ENCODE measurements around the gene ZNF750.

Gene ZNF750

GRCh38 chr17:82839617-82840292, at the start of gene ZNF750:
Gene ZNF750, minus strand, starts transcription at chr17:82840022. Its CDS starts 7,568 bp downstream, at chr17:82832454.
- no peak for DNase-seq (ENCODE audit: low read depth)

GRCh38 chr17:82888583-82889495, 49.0 kb upstream of the ZNF750 start:
- DNase-seq (ENCODE audit: low read depth), result no peak

DNA sequence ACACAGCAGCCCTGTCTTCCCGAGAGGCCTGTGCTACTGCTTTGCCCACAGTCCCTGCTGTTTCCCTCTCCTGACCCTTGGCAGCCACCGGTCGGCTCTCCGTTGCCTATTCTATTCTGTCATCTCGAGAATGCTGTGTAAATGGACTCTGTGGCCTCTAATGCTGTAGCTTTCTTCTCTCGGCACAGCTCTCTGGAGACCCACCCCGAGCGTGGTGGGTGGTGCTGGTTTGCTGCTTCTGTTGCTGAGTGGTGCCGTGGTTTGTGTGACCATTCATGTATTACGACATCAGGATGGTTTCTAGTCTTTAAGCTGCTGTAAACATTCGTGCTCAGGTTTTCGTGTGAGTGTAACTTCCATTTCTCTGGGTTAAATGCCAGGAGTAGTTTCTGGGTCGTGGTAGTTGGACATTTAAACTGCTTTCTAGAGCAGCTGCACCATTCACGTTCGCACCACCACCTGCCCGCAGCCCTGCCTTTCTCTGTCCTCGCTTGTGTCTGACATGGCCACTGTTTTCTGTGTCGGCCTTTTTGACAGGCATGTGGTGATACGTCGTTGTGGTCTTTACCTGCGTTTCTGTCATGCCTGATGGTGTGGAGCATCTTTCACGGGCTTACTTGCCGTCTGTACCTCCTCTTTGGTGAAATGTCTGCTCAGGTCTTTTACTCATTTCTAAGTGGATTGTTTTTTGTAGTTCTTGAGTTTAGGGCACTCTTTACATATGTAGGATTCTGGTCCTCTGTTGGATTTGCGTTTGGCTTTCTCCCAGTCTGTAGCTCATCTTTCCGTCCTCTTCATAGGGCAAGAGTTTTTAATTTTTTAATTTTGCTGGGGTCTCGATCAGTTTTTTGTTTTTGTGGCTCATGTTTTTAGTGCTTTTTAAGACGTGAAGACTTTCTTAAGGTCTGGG, 47.7 kb upstream of the ZNF750 start:
- DNase-seq (ENCODE audit: low read depth), result no peak

DNA sequence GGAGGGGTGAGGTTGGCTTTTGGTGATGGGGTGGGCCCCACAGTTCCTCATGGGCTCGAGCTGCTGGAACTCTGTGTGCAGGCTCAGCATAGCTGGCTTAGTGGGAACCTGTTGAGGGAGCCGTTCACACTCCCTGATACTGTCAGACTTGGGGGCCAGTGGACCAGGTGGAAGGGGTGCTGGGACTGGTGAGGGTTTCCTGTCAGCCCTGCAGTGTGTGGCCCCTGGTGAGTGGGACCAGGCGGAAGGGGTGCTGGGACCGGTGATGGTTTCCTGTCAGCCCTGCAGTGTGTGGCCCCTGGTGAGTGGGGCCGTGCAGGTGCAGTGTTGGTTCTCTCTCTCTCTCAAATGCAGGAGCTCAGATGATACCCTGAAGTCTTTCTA, 45.1 kb upstream of the ZNF750 start:
- DNase-seq (ENCODE audit: low read depth), result no peak

GRCh38 chr17:82884341-82884969, 44.6 kb upstream of the ZNF750 start:
- no peak for DNase-seq (ENCODE audit: low read depth)

DNA sequence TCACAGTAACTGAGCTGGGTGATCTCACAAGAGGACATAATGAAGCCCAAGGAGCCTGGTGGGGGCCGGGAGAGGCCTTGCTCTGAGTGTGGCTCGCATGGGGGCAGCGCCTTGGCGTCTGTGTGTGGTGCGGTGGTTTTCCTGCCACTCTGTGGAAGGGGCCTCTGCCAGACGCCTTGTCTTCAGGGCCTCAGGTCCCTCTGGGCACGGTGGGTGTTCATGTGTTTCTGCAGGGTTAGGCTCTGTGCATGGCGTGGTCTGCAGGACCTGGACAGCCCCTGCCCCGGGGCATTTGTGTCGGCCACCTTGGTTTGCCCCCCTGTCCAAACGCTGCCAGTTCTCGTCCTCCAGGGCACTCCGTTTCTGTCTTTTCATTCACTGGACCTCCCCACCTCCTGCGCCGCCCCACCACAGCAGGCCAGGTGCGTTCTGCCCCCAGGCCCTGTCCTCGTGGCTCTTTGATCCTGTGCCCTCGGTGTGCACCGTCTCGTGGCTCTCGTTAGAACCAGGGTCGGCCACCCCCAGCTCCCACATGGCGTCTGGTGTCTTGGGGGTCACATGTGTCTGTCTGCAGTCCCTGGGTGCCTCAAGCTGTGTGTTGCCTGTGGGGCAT, 43.7 kb upstream of the ZNF750 start:
- no peak for DNase-seq (ENCODE audit: low read depth)

- no peak for DNase-seq (ENCODE audit: low read depth)
Measured at GRCh38 chr17:82882715-82883418, 43.0 kb upstream of the ZNF750 start.

DNA sequence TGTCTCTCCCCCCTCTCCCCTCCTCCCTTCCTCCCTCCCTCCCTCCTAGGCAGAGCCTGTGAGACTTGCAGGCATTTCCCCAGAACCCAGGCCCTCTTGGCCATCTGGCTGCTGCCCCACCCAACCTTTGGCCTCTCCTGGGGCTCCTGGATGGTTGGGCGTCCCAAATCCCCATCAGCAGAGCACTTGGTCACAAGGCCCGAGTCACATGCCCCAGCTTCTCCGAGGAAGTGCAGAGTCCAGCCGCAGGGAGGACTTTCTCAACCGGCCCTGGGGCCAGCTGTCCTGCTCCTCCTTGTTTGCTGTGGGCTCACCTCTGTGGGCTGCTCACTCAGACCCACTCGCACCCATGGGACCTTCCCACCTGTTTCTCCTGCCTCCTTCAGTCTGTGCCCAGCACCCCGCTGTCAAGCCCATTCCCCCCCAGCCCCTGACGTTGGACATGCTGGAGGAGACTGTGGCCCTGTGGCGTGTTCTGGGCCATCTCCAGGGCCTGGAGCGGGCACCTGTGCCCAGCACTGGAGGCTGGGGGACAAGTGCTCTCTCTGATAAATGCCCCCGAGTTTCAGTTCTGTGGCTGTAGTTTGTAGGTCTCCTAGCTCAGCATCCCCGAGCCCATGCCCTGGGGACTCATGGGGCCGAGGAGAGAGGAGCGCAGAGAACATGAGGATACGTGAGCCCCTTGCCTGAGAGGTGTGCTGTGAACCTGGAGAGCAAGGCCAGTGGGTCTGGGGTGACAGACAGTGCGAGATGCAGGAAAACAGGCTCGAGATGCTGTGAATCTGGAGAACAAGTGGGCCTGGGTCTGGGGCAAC, 42.3 kb upstream of the ZNF750 start:
- no peak for DNase-seq (ENCODE audit: low read depth)

- no peak for DNase-seq (ENCODE audit: low read depth)
Measured at GRCh38 chr17:82881324-82881823, 41.6 kb upstream of the ZNF750 start.

- no peak for DNase-seq (ENCODE audit: low read depth)
Measured at GRCh38 chr17:82880620-82881323, 41.0 kb upstream of the ZNF750 start.

DNA sequence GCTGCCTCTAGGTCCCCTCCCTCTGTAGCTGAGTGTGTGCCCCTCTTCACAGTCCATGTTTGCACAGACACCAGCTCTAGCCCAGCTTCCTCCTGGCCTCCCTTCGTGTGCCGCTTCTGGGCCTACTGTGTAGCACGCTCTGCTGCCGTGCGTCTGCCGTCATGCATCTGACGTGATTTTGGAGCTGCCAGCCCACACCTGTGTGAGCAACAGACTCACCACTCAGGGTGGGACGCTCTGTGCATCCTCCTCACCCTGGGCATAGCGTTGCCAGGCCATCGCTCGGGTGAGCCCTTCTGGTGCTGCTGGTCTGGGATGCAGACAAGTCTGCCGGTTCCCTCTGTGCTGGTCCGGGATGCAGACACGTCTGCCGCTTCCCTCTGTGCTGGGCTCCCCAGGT, 39.4 kb upstream of the ZNF750 start:
- DNase-seq (ENCODE audit: low read depth), result no peak

DNA sequence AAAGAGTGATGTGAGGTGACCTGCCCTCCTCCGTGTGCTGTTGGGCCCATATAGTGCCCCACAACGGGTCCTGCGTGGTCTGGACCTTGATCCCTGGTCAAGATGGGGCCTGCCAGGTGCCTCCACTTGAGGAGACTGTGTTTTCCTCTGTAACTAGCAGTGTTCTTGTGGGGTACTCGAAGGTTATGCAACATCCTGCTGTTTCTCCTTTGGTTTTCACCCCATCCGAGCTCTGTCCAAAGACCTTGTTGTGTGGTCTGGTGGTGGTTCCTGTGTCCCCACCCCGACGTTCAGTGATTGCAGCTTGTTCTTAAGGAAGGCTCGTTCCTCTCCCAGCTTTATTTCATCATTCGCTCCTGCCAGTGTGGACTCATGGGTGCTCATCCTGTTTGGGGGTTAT, 38.7 kb upstream of the ZNF750 start:
- no peak for DNase-seq (ENCODE audit: low read depth)

DNA sequence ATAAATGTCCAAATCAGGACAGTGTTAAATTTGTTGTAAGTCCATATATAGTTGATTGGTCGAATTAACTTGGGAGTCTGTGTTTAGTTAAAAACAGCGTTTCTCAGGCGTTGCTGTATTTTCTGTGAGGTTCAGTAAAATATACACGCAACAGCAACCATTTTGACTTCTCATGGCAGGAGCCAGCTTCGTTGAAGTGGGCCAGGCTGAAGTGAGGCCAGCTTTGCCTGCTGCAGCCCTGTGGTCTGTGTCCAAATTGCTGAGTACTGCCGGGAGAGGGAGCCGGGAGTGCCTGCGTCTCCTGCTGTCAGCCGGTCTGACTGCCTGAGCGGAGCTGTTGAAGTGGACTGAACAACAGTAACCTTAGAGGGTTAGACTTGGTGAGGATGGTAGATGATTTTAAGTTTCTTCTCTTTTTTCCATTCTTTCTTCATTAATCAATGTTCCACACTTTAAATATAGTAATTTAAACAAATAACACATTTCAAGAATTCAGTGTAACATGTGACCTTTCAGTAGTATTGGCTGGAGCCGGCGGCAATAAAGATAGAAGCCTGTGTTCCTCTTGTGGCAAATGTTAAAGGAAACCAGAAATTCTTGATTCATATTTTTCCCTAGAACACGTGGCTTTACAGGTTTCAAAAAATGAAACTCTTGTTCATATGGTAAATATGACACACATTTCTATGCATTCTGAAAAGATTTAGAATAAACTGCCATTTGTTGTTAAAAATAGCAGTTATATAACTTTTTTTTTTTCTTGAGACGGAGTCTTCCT, 37.0 kb upstream of the ZNF750 start:
- DNase-seq (ENCODE audit: low read depth), result no peak

GRCh38 chr17:82876149-82876548, 36.3 kb upstream of the ZNF750 start:
- no peak for DNase-seq (ENCODE audit: low read depth)

DNA sequence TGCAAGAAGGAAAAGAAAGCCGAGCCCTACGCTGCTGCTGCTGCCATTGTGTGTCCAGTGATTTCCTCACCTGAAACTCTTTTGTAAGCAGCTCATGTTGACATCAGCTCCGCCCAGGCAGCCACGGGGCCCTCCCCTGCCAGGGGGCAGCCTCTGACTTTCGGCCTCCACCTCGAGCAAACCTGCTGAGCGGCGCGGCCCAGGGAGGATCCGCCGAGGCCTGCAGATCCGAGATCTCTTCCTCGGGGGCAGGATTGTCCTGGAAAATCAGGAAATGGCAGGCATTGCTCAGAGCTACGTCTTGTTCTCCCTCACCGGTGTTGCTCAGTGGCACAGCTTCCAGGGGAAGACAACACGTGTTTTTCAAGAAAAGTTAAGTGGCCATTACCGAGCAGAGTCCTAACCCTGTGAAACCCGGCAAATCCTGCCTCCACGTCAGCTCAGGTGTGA, 35.6 kb upstream of the ZNF750 start:
- DNase-seq (ENCODE audit: low read depth), result no peak

DNA sequence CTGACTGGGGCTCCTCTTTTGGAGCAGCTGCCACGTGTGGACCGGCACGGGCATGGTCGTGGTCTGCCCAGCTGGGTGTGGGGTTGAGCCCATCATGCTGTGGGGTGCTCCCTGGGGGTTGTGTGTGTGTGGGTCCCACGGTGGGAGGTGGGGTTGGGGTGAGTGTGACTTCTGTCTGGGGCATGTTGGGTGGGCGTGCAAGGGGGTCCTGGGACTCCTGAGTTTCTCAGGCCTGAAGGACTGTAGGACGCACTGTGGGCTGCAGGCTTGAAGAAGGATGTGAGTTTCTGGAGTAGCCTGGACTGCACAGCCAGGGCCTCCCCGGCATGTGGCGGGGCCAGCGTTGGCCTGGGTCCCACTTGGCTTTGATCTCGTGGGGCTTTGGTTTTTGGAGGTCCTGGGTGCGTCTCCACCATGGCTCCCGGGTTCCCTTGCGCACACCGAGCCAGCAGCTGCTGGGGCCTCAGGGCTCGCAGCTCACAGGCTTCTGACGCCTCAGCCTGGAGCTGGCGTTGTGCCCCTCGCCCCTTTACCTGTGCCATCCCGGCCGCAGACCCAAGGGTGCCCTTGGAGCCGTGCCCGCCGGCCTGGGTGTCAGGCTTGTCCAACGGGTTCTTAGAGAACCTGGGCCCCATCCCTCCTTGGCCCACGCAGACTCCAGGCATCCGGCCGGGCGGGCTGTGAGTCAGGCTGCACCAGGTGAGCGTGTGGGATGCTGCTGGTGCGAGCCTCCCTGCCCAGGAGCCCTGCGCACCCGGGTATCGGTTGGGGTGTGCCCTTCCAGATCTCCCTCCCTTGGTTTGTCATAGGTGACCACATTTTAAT, 34.4 kb upstream of the ZNF750 start:
- DNase-seq (ENCODE audit: low read depth), result no peak

DNA sequence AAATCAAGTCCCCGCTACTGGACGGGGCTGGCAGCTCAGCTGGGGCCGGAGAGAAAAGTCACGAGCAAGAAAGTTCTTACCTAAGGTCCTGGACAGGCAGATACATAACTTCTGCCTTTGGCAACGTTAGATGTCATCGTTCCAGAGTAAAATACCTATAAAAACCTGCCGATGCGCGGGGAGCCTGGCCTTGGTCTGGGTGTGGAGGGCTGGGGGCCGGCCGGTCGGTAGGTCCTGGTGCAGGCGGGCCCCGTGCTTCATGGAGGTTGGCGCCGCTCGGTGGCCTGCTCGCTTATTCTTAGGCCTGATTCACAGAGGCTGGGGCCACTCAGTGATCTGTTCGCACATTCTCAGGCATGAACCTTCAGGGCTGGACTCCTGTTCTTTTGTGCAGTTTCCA, 33.7 kb upstream of the ZNF750 start:
- DNase-seq (ENCODE audit: low read depth), result no peak

Data from HS-27A (cell line).